ENCODE measurements around the gene PDE8A. TPM values are rescaled to one million over a fixed set of nuclear protein-coding genes. Genes with fewer than 3 reads are reported as not detected.
"Not testable (repeated sequence)": the region's sequence is repeated elsewhere in the genome, so short reads cannot be mapped to it uniquely, and the experiment has no call there.

PDE8A gene
- total RNA-seq, 1 experiment from 2014 or later: 27.4 TPM

DNA sequence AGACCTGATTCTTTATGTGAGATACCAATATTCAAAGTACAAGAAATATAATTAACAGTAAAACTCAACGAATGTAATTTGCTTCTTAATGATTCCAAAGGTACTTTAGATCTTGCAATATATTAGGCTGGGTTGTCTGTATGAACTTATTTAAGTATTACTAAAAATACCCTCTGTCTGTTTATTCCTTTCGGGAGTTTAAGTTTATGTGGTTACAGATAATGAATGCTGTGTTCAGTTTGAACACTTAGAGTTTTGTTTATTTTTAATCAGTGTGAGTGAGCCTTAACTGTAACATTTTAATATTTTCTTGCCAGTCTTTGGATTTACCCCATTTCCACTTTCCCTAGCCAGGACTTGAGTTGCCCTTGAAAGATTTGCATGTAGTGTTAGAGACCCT is 3.5 kb downstream of the PDE8A start:
- Mint-ChIP-seq H3K27me3 (ENCODE audit: insufficient read depth, unreplicated experiment) (no peaks in the 10 kb centered on the region), H3K9me3 (ENCODE audit: unreplicated experiment) (no peaks in the 10 kb centered on the region), H3K4me3 (ENCODE audit: unreplicated experiment) (no peak overlapping the region), H3K36me3 (ENCODE audit: insufficient read depth, unreplicated experiment) (no peaks in the 10 kb centered on the region), H3K27ac (ENCODE audit: low read depth, unreplicated experiment) (no peak overlapping the region), H3K4me1 (ENCODE audit: insufficient read depth, unreplicated experiment) (peaks cover 5% of the 10 kb centered on the region)
- intact Hi-C loops (cut with micrococcal nuclease): no loop called here
- ChIA-PET POLR2A (no interaction called here), CTCF (no interaction called here)
- BruUV-seq (replicated peaks): no TSS peak
- no peak for DNase-seq (ENCODE audit: unreplicated experiment)
- TF ChIP-seq CTCF (IDR thresholded peaks at IDR 0.05; ENCODE audit: unreplicated experiment): no peak

GRCh38 chr15:84987351-84987750 is 5.7 kb downstream of the PDE8A start:
- intact Hi-C loops (cut with micrococcal nuclease); H3K4me3 Mint-ChIP-seq (ENCODE audit: unreplicated experiment); BruUV-seq (replicated peaks); H3K9me3 Mint-ChIP-seq (ENCODE audit: unreplicated experiment); H3K27me3 Mint-ChIP-seq (ENCODE audit: insufficient read depth, unreplicated experiment); H3K27ac Mint-ChIP-seq (ENCODE audit: low read depth, unreplicated experiment); H3K36me3 Mint-ChIP-seq (ENCODE audit: insufficient read depth, unreplicated experiment); DNase-seq (ENCODE audit: unreplicated experiment): not testable (repeated sequence)
- CTCF ChIA-PET: interaction anchor here (0.7 kb wide), 1 partner anchor 392 kb away, joined by 3 read pairs; no protein-coding TSS in a partner anchor
- POLR2A ChIA-PET: interaction anchor here (1.4 to 1.7 kb wide), 2 partner anchors 9 to 34 kb away, joined by 5 read pairs; no protein-coding TSS in a partner anchor
- peaks cover 12% of the 10 kb centered on the region for H3K4me1 Mint-ChIP-seq (ENCODE audit: insufficient read depth, unreplicated experiment)

- no peak for TF ChIP-seq CTCF (IDR thresholded peaks at IDR 0.05; ENCODE audit: unreplicated experiment)
- no peaks in the 10 kb centered on the region for H3K9me3 Mint-ChIP-seq (ENCODE audit: unreplicated experiment)
- CTCF ChIA-PET: interaction anchor here (1.3 to 1.7 kb wide), 3 partner anchors 33 to 57 kb away, joined by 3 to 5 read pairs (median 3); no protein-coding TSS in a partner anchor
- no peak overlapping the region for H3K4me3 Mint-ChIP-seq (ENCODE audit: unreplicated experiment)
- H3K4me1 Mint-ChIP-seq (ENCODE audit: insufficient read depth, unreplicated experiment): peaks cover 18% of the 10 kb centered on the region
- POLR2A ChIA-PET: interaction anchor here (1.0 to 1.7 kb wide), 4 partner anchors 8 to 34 kb away, joined by 4 to 5 read pairs (median 5); no protein-coding TSS in a partner anchor
- BruUV-seq (replicated peaks): no TSS peak
- intact Hi-C loops (cut with micrococcal nuclease): no loop called here
- DNase-seq (ENCODE audit: unreplicated experiment): no peak
- no peak overlapping the region for H3K27ac Mint-ChIP-seq (ENCODE audit: low read depth, unreplicated experiment)
- H3K36me3 Mint-ChIP-seq (ENCODE audit: insufficient read depth, unreplicated experiment): no peaks in the 10 kb centered on the region
- H3K27me3 Mint-ChIP-seq (ENCODE audit: insufficient read depth, unreplicated experiment): no peaks in the 10 kb centered on the region
Measured at GRCh38 chr15:84987949-84988624, 6.4 kb downstream of the PDE8A start.

GRCh38 chr15:84988909-84989644 is 7.4 kb downstream of the PDE8A start:
- BruUV-seq (replicated peaks): no TSS peak
- H3K36me3 Mint-ChIP-seq (ENCODE audit: insufficient read depth, unreplicated experiment): no peaks in the 10 kb centered on the region

More at GRCh38 chr15:84988909-84989644, 7.4 kb downstream of the PDE8A start:
- TF ChIP-seq CTCF (IDR thresholded peaks at IDR 0.05; ENCODE audit: unreplicated experiment): no peak
- ChIA-PET POLR2A (interaction anchor here (1.0 kb wide), 1 partner anchor 9 kb away, joined by 4 read pairs; no protein-coding TSS in a partner anchor), CTCF (interaction anchor here (0.6 to 1.7 kb wide), 5 partner anchors 34 to 56 kb away, joined by 3 to 5 read pairs (median 3); no protein-coding TSS in a partner anchor)
- no peak for DNase-seq (ENCODE audit: unreplicated experiment)
- no peaks in the 10 kb centered on the region for H3K27me3 Mint-ChIP-seq (ENCODE audit: insufficient read depth, unreplicated experiment)
- H3K27ac Mint-ChIP-seq (ENCODE audit: low read depth, unreplicated experiment): no peak overlapping the region
- H3K4me1 Mint-ChIP-seq (ENCODE audit: insufficient read depth, unreplicated experiment): peaks cover 21% of the 10 kb centered on the region
- intact Hi-C loops (cut with micrococcal nuclease): no loop called here
- no peaks in the 10 kb centered on the region for H3K9me3 Mint-ChIP-seq (ENCODE audit: unreplicated experiment)
- H3K4me3 Mint-ChIP-seq (ENCODE audit: unreplicated experiment): no peak overlapping the region
